H9 (cell line): ENCODE data around the gene PARM1. TPM values are rescaled to one million over a fixed set of nuclear protein-coding genes. Genes with fewer than 3 reads are reported as not detected.

ENCODE experiments used
- DNase-seq: peaks from one replicate; pipeline ENCODE4 v3.0.0-alpha.2; 2017
- H2AFZ ChIP-seq: one replicate; pipeline ENCODE4 v1.6.1; 2013; ENCODE audit warnings: mild to moderate bottlenecking, low read length, control low read depth, moderate library complexity
- H2AK5ac ChIP-seq: 2 replicates; pipeline ENCODE4 v1.6.1; 2013; ENCODE audit warnings: low read length, control low read depth, mixed read lengths; ENCODE audit not compliant: insufficient read length
- H2BK120ac ChIP-seq: one replicate; pipeline ENCODE4 v1.6.1; 2013; ENCODE audit warnings: low read depth, mild to moderate bottlenecking, low read length, control low read depth, inconsistent platforms; ENCODE audit not compliant: poor library complexity, severe bottlenecking
- H2BK12ac ChIP-seq: 2 replicates; pipeline ENCODE4 v1.6.1; 2013; ENCODE audit warnings: low read length, control low read depth, mixed read lengths, low read depth; ENCODE audit not compliant: insufficient read length
- H2BK15ac ChIP-seq: 2 replicates; pipeline ENCODE4 v1.6.1; 2013; ENCODE audit warnings: low read depth, low read length, control low read depth
- H2BK20ac ChIP-seq: one replicate; pipeline ENCODE4 v1.6.1; 2013; ENCODE audit warnings: low read depth, mild to moderate bottlenecking, low read length, control low read depth, inconsistent platforms; ENCODE audit not compliant: poor library complexity, severe bottlenecking
- H2BK5ac ChIP-seq: 2 replicates; pipeline ENCODE4 v1.6.1; 2013; ENCODE audit warnings: low read length, control low read depth, mixed read lengths; ENCODE audit not compliant: insufficient read length
- H3K14ac ChIP-seq: 2 replicates; pipeline ENCODE4 v1.6.1; 2013; ENCODE audit warnings: low read length, control low read depth; ENCODE audit not compliant: insufficient read depth
- H3K18ac ChIP-seq: 2 replicates; pipeline ENCODE4 v1.6.1; 2013; ENCODE audit warnings: low read depth, mild to moderate bottlenecking, mixed read lengths, low read length, control low read depth; ENCODE audit not compliant: insufficient read length
- H3K23ac ChIP-seq: 2 replicates; pipeline ENCODE4 v1.6.1; 2013; ENCODE audit warnings: low read length, control low read depth, mixed read lengths, low read depth; ENCODE audit not compliant: insufficient read length
- H3K23me2 ChIP-seq: 2 replicates; pipeline ENCODE4 v1.6.1; 2013; ENCODE audit warnings: low read depth, mild to moderate bottlenecking, mixed read lengths, low read length, control low read depth; ENCODE audit not compliant: insufficient read length, poor library complexity, severe bottlenecking
- H3K27ac ChIP-seq: 2 replicates; pipeline ENCODE4 v1.5.1; 2013; ENCODE audit warnings: low read length, control low read depth, mixed read lengths, low read depth; ENCODE audit not compliant: insufficient read length
- H3K27me3 ChIP-seq: 2 replicates; pipeline ENCODE4 v1.6.1; 2013; ENCODE audit warnings: low read length, control low read depth, inconsistent platforms; ENCODE audit not compliant: insufficient read depth
- H3K4ac ChIP-seq: 2 replicates; pipeline ENCODE4 v1.6.1; 2013; ENCODE audit warnings: low read depth, mild to moderate bottlenecking, control low read depth, inconsistent platforms, low read length, moderate library complexity
- H3K4me1 ChIP-seq: 2 replicates; pipeline ENCODE4 v1.6.1; 2013; ENCODE audit warnings: low read length, control low read depth, inconsistent platforms; ENCODE audit not compliant: insufficient read depth
- H3K4me2 ChIP-seq: 2 replicates; pipeline ENCODE4 v1.6.1; 2013; ENCODE audit warnings: low read length, control low read depth, mixed read lengths; ENCODE audit not compliant: insufficient read length, insufficient read depth
- H3K56ac ChIP-seq: 2 replicates; pipeline ENCODE4 v1.6.1; 2013; ENCODE audit warnings: low read depth, mild to moderate bottlenecking, mixed read lengths, low read length, control low read depth; ENCODE audit not compliant: insufficient read length
- H3K79me1 ChIP-seq: 2 replicates; pipeline ENCODE4 v1.6.1; 2013; ENCODE audit warnings: low read depth, mild to moderate bottlenecking, moderate library complexity, low read length, control low read depth, inconsistent platforms; ENCODE audit not compliant: insufficient read depth, poor library complexity, severe bottlenecking
- H3K79me2 ChIP-seq: 2 replicates; pipeline ENCODE4 v1.6.1; 2013; ENCODE audit warnings: low read length, control low read depth, inconsistent platforms; ENCODE audit not compliant: insufficient read depth
- H3K9ac ChIP-seq: 2 replicates; pipeline ENCODE4 v1.6.1; 2013; ENCODE audit warnings: low read length, control low read depth, mixed read lengths; ENCODE audit not compliant: insufficient read length; ENCODE audit errors: extremely low read depth
- H3K9me3 ChIP-seq: one replicate; pipeline ENCODE4 v1.6.1; 2013; ENCODE audit warnings: low read depth, low read length, inconsistent platforms; ENCODE audit not compliant: control insufficient read depth
- H3T11ph ChIP-seq: one replicate; pipeline ENCODE4 v1.6.1; 2013; ENCODE audit warnings: mild to moderate bottlenecking, low read length, control low read depth, inconsistent platforms
- H4K20me1 ChIP-seq: one replicate; pipeline ENCODE4 v1.6.1; 2013; ENCODE audit not compliant: control insufficient read depth, insufficient read length, insufficient read depth
- H4K5ac ChIP-seq: 2 replicates; pipeline ENCODE4 v1.6.1; 2013; ENCODE audit warnings: low read depth, mild to moderate bottlenecking, mixed read lengths, low read length, control low read depth; ENCODE audit not compliant: insufficient read length
- H4K8ac ChIP-seq: replicated peaks from 2 replicates; pipeline ENCODE4 v1.6.1; 2013; ENCODE audit warnings: low read length, control low read depth, mixed read lengths, low read depth; ENCODE audit not compliant: insufficient read length
- H4K91ac ChIP-seq: 2 replicates; pipeline ENCODE4 v1.6.1; 2013; ENCODE audit warnings: low read depth, mild to moderate bottlenecking, moderate library complexity, mixed read lengths, low read length, control low read depth; ENCODE audit not compliant: insufficient read length
- H3K27ac Mint-ChIP-seq, 3 experiments: 2 replicates in 2 of 3; 3 replicates in 1 of 3; pipeline ENCODE4 v1.8.0; 2020 to 2021; ENCODE audit warnings: mixed read lengths in 3 of 3, mild to moderate bottlenecking in 1 of 3, moderate library complexity in 1 of 3
- H3K27me3 Mint-ChIP-seq: 2 replicates; pipeline ENCODE4 v1.8.0; 2021; ENCODE audit warnings: low read depth, mild to moderate bottlenecking, moderate library complexity, mixed read lengths
- H3K36me3 Mint-ChIP-seq, 3 experiments: 2 replicates in 2 of 3; 3 replicates in 1 of 3; pipeline ENCODE4 v1.8.0; 2020 to 2021; ENCODE audit warnings: low read depth in 3 of 3, mixed read lengths in 3 of 3; ENCODE audit not compliant: insufficient read depth in 1 of 3
- H3K4me1 Mint-ChIP-seq, 2 experiments: 2 replicates each; pipeline ENCODE4 v1.8.0; 2020; ENCODE audit warnings: mixed read lengths in 2 of 2
- H3K4me3 Mint-ChIP-seq, 2 experiments: 2 replicates in 1 of 2; 3 replicates in 1 of 2; pipeline ENCODE4 v1.8.0; 2020 to 2021; ENCODE audit warnings: mild to moderate bottlenecking in 2 of 2, mixed read lengths in 2 of 2, moderate library complexity in 1 of 2
- H3K9me3 Mint-ChIP-seq, 2 experiments: 2 replicates in 1 of 2; 3 replicates in 1 of 2; pipeline ENCODE4 v1.8.0; 2020; ENCODE audit warnings: mild to moderate bottlenecking in 2 of 2, mixed read lengths in 2 of 2, moderate library complexity in 1 of 2
- CTCF ChIP-seq: fragments of 200-600 bp; sonication (generic); conservative IDR thresholded peaks from 3 replicates; pipeline ENCODE4 v1.8.0; 2021; ENCODE audit warnings: antibody characterized with exemption, mild to moderate bottlenecking
- WGBS: extraction: QIAGEN DNeasy Blood & Tissue Kit; methylation state at CpG from one replicate; pipeline ENCODE4 v1.1.7; 2013; ENCODE audit warnings: missing lambda C conversion rate, low lambda C conversion rate, mixed read lengths; ENCODE audit not compliant: insufficient read length; ENCODE audit errors: extremely low coverage; 5-methylcytosine and 5-hydroxymethylcytosine counted together
- total RNA-seq: library from RNA; stranded (reverse); gene quantifications from 2 replicates; pipeline ENCODE4 v1.2.1, GENCODE V29; 2021

Gene PARM1
- total RNA-seq, 1 experiment from 2014 or later, result 2.0 TPM

GRCh38 chr4:75025431-75025830, 92.5 kb downstream of the PARM1 start:
- H3K9me3 Mint-ChIP-seq, result no peaks in the 10 kb centered on the region; a peak in 1 of 5 replicates
- H2BK15ac ChIP-seq, result no peak overlapping the region
- no peak overlapping the region for H4K5ac ChIP-seq
- no peaks in the 10 kb centered on the region for H3K4me1 ChIP-seq
- H3K9ac ChIP-seq, result no peak overlapping the region
- no peak overlapping the region for H4K91ac ChIP-seq
- no peak overlapping the region for H2BK120ac ChIP-seq
- no peak overlapping the region for H2BK5ac ChIP-seq
- H2AFZ ChIP-seq, result no peak overlapping the region
- no peaks in the 10 kb centered on the region for H3K79me2 ChIP-seq
- no peak for DNase-seq
- H3K4me1 Mint-ChIP-seq, result peaks cover 7 to 10% of the 10 kb centered on the region in 2 experiments
- H4K20me1 ChIP-seq, result no peaks in the 10 kb centered on the region
- H3K4me2 ChIP-seq, result no peak overlapping the region
- WGBS, result no CpG with 5 or more reads among the region's 5 CpGs
- no peak overlapping the region for H3K23ac ChIP-seq
- H3K4me3 Mint-ChIP-seq, result no peak overlapping the region
- H3K14ac ChIP-seq, result no peak overlapping the region
- no peak overlapping the region for H2BK20ac ChIP-seq
- H3K18ac ChIP-seq, result no peak overlapping the region
- H3K27ac ChIP-seq, result no peak overlapping the region
- no peak overlapping the region for H3K56ac ChIP-seq
- H3K36me3 Mint-ChIP-seq, result peaks cover 0 to 2% (median 0%) of the 10 kb centered on the region in 3 experiments; a peak in 1 of 7 replicates
- H2AK5ac ChIP-seq, result no peak overlapping the region
- no peak overlapping the region for H3K4ac ChIP-seq
- no peak overlapping the region for H2BK12ac ChIP-seq
- no peaks in the 10 kb centered on the region for H3K27me3 ChIP-seq
- H3T11ph ChIP-seq, result no peak overlapping the region
- H3K27ac Mint-ChIP-seq, result no peak overlapping the region
- H4K8ac ChIP-seq, result no peak overlapping the region
- no peaks in the 10 kb centered on the region for H3K27me3 Mint-ChIP-seq
- no peaks in the 10 kb centered on the region for H3K79me1 ChIP-seq
- TF ChIP-seq CTCF, result no peak
- no peaks in the 10 kb centered on the region for H3K23me2 ChIP-seq
- no peaks in the 10 kb centered on the region for H3K9me3 ChIP-seq
